Chondrocyte (in vitro differentiated cells): ENCODE results near the gene STX19. TPM values are rescaled to one million over a fixed set of nuclear protein-coding genes. Genes with fewer than 3 reads are reported as not detected.

Experiments used
- DNase-seq: peaks from one replicate; pipeline ENCODE4 v3.0.0; 2021; ENCODE audit warnings: mixed read lengths, low spot score
- H3K27ac Mint-ChIP-seq: one replicate; pipeline ENCODE4 v1.8.0; 2021; ENCODE audit warnings: mild to moderate bottlenecking, moderate library complexity, mixed read lengths; ENCODE audit not compliant: unreplicated experiment
- H3K27me3 Mint-ChIP-seq: 2 replicates; pipeline ENCODE4 v1.8.0; 2021; ENCODE audit warnings: low read depth, mixed read lengths
- H3K36me3 Mint-ChIP-seq: 2 replicates; pipeline ENCODE4 v1.8.0; 2021; ENCODE audit warnings: low read depth, mixed read lengths
- H3K4me1 Mint-ChIP-seq: 2 replicates; pipeline ENCODE4 v1.8.0; 2021; ENCODE audit warnings: low read depth, mild to moderate bottlenecking, mixed read lengths
- H3K4me3 Mint-ChIP-seq: one replicate; pipeline ENCODE4 v1.8.0; 2021; ENCODE audit warnings: mild to moderate bottlenecking, moderate library complexity, mixed read lengths; ENCODE audit not compliant: unreplicated experiment
- H3K9me3 Mint-ChIP-seq: 2 replicates; pipeline ENCODE4 v1.8.0; 2021; ENCODE audit warnings: low read depth, mixed read lengths
- CTCF ChIP-seq: fragments of 200-600 bp; sonication (generic); IDR thresholded peaks from 2 replicates; pipeline ENCODE4 v1.5.0; 2021; ENCODE audit warnings: antibody characterized with exemption, mild to moderate bottlenecking, moderate library complexity
- total RNA-seq: library from RNA; stranded (reverse); gene quantifications from 3 replicates; pipeline ENCODE4 v1.2.1, GENCODE V29; 2021

The STX19 gene
- total RNA-seq, 1 donor from 2014 or later, result not detected

GRCh38 chr3:94063496-94064119, 35.2 kb upstream of the STX19 start:
- peak overlapping the region; percentile 100 for H3K27ac Mint-ChIP-seq
- peaks cover 38% of the 10 kb centered on the region for H3K4me1 Mint-ChIP-seq
- peak overlapping the region; percentile 97 for H3K4me3 Mint-ChIP-seq
- no peaks in the 10 kb centered on the region for H3K27me3 Mint-ChIP-seq
- DNase-seq, result no peak
- no peaks in the 10 kb centered on the region for H3K36me3 Mint-ChIP-seq
- no peaks in the 10 kb centered on the region for H3K9me3 Mint-ChIP-seq
- no peak for TF ChIP-seq CTCF

- Mint-ChIP-seq H3K36me3 (no peaks in the 10 kb centered on the region), H3K27me3 (no peaks in the 10 kb centered on the region)
These were observed 34.4 kb upstream of the STX19 start, which contains the start of the genes DHFR2 and NSUN3 for GRCh38 chr3:94062513-94063404. TSS of gene DHFR2 (minus strand) at chr3:94062916. CDS start at chr3:94061511, 1,405 bp downstream. TSS of gene NSUN3 (plus strand) at chr3:94063061. CDS start at chr3:94063127, 66 bp downstream.

GRCh38 chr3:94061297-94061696, 32.9 kb upstream of the STX19 start:
- Mint-ChIP-seq H3K27me3 (no peaks in the 10 kb centered on the region), H3K4me3 (no peak overlapping the region), H3K9me3 (no peaks in the 10 kb centered on the region), H3K4me1 (peaks cover 32% of the 10 kb centered on the region), H3K36me3 (no peaks in the 10 kb centered on the region), H3K27ac (no peak overlapping the region)
- TF ChIP-seq CTCF, result no peak
- DNase-seq, result no peak

More at GRCh38 chr3:94062513-94063404, 34.4 kb upstream of the STX19 start, which contains the start of the genes DHFR2 and NSUN3:
- H3K4me3 Mint-ChIP-seq, result peak within 1 kb of the TSS; percentile 97
- peak; percentile 96 for DNase-seq
- H3K27ac Mint-ChIP-seq, result peak within 1 kb of the TSS; percentile 100
- H3K4me1 Mint-ChIP-seq, result peaks cover 38% of the 10 kb centered on the region
- no peaks in the 10 kb centered on the region for H3K9me3 Mint-ChIP-seq
- no peak for TF ChIP-seq CTCF

- no peaks in the 10 kb centered on the region for H3K4me1 Mint-ChIP-seq
- H3K9me3 Mint-ChIP-seq, result no peaks in the 10 kb centered on the region
- TF ChIP-seq CTCF, result no peak
These were observed 22.1 kb upstream of the STX19 start for GRCh38 chr3:94050546-94050945.

GRCh38 chr3:94049267-94049666, 20.9 kb upstream of the STX19 start:
- H3K4me1 Mint-ChIP-seq, result no peaks in the 10 kb centered on the region
- TF ChIP-seq CTCF, result no peak
- H3K4me3 Mint-ChIP-seq, result no peak overlapping the region
- no peaks in the 10 kb centered on the region for H3K27me3 Mint-ChIP-seq
- no peaks in the 10 kb centered on the region for H3K9me3 Mint-ChIP-seq
- DNase-seq, result no peak
- no peak overlapping the region for H3K27ac Mint-ChIP-seq
- peaks cover 5% of the 10 kb centered on the region for H3K36me3 Mint-ChIP-seq

More at GRCh38 chr3:94050546-94050945, 22.1 kb upstream of the STX19 start:
- no peak for DNase-seq
- Mint-ChIP-seq H3K27ac (no peak overlapping the region), H3K4me3 (no peak overlapping the region), H3K27me3 (no peaks in the 10 kb centered on the region), H3K36me3 (no peaks in the 10 kb centered on the region)
